ENCODE results near the gene HPCA.
A peak's percentile ranks its signal among the peaks of the same experiment; 100 is the strongest.
"Not testable (repeated sequence)": the region's sequence is repeated elsewhere in the genome, so short reads cannot be mapped to it uniquely, and the experiment has no call there.

HPCA gene

DNA sequence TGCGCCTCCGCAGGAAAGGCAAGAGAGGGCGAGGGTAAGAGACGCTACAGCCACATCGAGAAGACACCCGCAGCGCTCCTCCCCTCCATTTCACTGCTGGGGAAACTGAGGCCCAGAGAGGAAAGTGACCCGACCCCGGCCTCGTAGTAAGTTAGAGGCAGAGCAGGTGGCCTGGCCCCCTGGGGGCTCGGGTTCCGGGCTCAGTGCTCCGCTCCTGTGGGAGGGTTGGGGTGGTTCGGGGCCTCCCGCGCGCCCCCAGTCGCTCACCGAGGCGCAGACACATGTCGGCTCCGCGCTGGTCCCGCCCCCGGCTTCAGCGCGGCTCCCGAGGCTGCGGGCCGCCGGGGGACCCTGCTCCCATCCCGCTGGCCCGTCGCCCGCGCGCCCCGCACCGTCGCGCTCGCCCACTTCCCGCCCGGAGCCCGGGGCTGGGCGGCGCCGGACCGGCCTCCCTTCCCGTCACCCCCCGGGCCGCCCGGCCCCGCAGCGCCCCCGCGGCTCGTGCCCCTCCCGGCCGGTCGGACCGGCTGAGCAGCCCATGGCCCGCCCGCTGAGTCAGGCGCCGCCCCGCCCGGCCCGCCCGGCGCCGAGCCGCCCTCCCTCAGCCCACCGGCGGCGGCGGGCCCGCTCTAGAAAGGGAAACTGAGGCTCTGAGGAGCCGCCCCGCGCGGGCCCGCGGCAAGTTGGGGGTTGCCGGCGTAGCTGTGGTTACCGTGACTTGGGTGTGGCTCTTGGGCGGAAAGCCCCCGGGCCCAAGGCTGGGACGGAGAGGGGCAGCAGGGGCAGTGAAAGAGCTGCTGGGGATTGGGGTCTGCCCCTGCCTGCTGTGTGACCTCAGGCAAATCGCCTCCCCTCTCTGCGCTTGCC, 14.9 kb downstream of the HPCA start, which contains the start of gene TMEM54:
Gene TMEM54 (minus strand): TSS at position 434 of the 867 bp plus-strand sequence. CDS start 151 bp downstream, at position 283.
- peak in 11 of 58 donors; percentile 24 to 60 (median 35) for DNase-seq

- no peak for DNase-seq
These were observed 15.7 kb downstream of the HPCA start for GRCh38 chr1:32901823-32902534.

DNA sequence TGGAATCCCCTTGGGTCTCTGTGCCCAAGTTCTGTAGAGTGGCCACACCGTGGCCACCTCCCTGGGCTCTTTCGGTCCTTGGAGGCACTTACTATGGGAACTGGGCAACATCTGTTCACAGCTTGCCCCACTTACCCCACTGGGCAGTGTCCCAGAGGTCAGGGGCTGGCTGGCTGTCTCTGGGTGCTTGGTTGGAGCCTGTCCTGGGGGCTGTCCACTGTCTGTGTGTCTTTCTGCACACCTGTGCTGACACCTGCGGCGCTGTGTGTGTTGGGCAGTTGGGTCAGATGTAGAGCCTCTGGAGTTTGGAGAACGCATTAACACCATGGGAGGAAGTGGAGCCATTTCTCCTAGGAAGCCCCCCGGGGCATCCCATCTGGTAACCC, 16.2 kb downstream of the HPCA start:
- no peak for DNase-seq

GRCh38 chr1:32903991-32904785, 17.9 kb downstream of the HPCA start:
- no peak for DNase-seq

GRCh38 chr1:32904797-32905196, 18.5 kb downstream of the HPCA start:
- no peak for DNase-seq

- not testable (repeated sequence) for DNase-seq
These were observed 19.3 kb downstream of the HPCA start for GRCh38 chr1:32905588-32905987.

- DNase-seq = no peak
These were observed 20.4 kb downstream of the HPCA start for GRCh38 chr1:32906654-32907053.

- DNase-seq = no peak
These were observed 21.1 kb downstream of the HPCA start for GRCh38 chr1:32907435-32907834.

- no peak for DNase-seq
These were observed 24.0 kb downstream of the HPCA start for GRCh38 chr1:32910319-32910718.

- no peak for DNase-seq
These were observed 29.7 kb downstream of the HPCA start for GRCh38 chr1:32915766-32916706.

DNA sequence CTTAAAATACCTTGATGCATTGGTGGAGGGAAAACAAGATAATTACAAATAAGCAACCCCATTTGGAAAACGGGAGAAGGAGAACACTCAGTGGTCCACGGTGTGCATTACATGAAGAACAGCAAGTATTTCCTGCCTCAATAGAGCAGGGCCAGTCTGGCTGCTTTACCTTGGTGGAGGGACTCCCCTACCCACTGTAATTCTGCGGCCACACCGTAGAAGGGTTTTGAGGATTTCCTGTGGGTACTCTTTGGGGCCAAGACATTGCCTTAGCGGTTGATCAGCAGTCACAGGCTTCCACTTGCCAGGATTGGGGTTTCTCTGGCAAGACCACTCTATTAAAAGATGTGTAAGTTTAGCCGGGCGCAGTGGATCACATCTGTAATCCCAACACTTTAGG, 31.2 kb downstream of the HPCA start:
- DNase-seq = no peak

- no peak for DNase-seq
These were observed 31.9 kb downstream of the HPCA start for GRCh38 chr1:32918179-32918578.

- DNase-seq = no peak
These were observed 33.8 kb downstream of the HPCA start for GRCh38 chr1:32919811-32920733.

- DNase-seq = no peak
These were observed 34.5 kb downstream of the HPCA start for GRCh38 chr1:32920833-32921232.

GRCh38 chr1:32924881-32925344, 38.6 kb downstream of the HPCA start:
- DNase-seq = no peak

DNA sequence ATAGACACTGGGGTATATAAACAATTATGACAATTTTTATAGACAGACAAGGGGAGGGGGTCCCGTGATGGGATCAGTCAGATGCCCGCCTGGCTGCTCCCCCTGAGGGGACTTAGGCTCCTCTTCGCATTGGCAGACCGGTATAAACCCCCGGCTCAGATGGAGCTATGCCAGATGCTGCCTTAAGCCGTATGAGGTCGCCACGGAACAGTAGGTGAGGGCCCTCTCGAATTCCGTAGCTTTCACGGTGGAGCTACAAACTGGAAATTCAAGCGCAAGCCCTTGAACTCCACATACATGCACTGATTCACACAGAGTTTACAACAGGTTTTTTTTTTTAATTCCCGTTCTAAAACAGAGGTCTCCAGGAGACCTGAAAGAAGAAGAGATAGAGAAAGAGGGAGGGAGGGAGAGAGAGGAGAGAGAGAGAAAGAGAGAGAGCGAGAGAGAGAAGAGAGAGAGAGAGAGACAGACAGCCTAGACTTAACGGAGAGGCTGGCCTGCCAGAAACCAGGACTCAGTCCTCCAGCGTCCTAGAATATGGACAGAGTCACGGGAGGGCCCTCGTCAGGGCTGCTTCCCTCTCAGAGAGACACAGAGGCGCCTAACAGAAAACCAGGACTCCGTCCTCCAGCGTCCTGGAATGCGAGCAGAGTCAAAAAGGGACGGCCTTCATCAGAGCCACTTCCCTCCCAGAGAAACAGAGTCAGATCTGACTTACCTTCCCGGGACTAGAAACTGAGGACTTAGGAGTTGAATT, 39.3 kb downstream of the HPCA start:
- DNase-seq = no peak

DNA sequence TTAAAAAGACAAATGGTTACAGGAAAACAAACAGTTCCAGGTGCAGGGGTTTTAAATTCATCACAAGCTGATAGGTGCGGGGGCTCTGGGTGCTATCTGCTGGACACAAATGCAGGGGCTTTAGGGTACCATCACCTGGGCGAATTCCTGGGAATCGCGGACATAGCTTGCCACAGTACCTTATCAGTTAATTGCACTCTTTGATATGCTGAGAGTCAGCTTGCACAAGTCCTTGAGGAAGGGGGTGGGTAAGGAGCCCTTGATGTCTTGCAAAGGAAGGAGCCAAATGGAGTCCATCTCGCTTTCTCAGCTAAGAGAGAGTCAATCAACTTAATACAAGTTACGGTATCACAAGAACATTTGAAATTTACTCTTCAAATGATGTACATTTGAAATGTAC, 40.3 kb downstream of the HPCA start:
- DNase-seq = no peak

DNA sequence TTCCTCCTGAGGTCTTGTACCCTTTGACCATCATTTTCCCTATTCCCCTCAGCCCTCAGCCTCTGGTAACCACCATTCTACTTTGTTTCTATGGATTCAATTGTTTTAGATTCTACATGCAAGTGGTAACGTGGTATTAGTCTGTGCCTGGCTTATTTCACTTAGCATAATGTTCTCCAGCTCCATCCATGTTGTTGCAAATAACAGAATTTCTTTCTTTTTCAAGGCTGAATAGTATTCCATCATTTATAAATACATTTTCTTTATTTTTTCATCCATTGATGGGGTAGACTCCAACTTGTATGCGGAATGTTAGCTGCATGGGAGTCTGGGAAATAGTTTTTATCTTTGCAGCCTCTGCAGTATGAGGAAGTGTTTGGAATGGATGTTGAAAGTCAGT, 41.1 kb downstream of the HPCA start:
- no peak for DNase-seq

DNA sequence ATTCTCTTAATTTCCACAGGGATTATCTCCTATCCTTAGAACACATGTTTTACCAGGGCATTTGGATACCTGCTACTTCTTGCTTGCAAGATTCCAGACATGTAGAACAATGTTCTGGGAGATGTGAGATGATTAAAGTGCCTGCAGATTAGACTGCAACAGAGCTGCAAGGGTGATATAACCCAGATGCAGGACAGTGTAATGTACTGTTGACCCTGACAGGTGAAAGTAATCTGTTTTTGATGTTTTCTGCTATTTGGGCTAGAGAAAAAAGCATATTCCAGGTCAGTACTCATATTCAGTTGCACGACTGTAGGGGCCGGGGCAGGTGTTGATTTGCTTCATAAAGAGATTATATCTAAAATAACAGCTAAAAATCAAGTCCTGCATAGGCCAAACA, 42.0 kb downstream of the HPCA start:
- no peak for DNase-seq

Data from anterior cingulate cortex (tissue), 58 donors.